ENCODE results near the gene PRIM1.
"Not testable (repeated sequence)": the region's sequence is repeated elsewhere in the genome, so short reads cannot be mapped to it uniquely, and the experiment has no call there.

PRIM1 gene

GRCh38 chr12:56760460-56760859 is 8.3 kb upstream of the PRIM1 start:
- DNase-seq (ENCODE audit: low read depth in 2 of 2) = no peak

- DNase-seq (ENCODE audit: low read depth in 2 of 2) = no peak
Measured at GRCh38 chr12:56759263-56759908, 7.3 kb upstream of the PRIM1 start.

GRCh38 chr12:56758728-56759262 is 6.7 kb upstream of the PRIM1 start:
- DNase-seq (ENCODE audit: low read depth in 2 of 2) = no peak

- not testable (repeated sequence) for DNase-seq (ENCODE audit: low read depth in 2 of 2)
Measured at GRCh38 chr12:56757971-56758370, 5.8 kb upstream of the PRIM1 start.

GRCh38 chr12:56753566-56753965 is 1.4 kb upstream of the PRIM1 start:
- no peak for DNase-seq (ENCODE audit: low read depth in 2 of 2)

- DNase-seq (ENCODE audit: low read depth in 2 of 2) = not testable (repeated sequence)
Measured at GRCh38 chr12:56750596-56750995, 1.5 kb downstream of the PRIM1 start.

- no peak for DNase-seq (ENCODE audit: low read depth in 2 of 2)
Measured at GRCh38 chr12:56749853-56750252, 2.3 kb downstream of the PRIM1 start.

GRCh38 chr12:56749359-56749758 is 2.8 kb downstream of the PRIM1 start:
- no peak for DNase-seq (ENCODE audit: low read depth in 2 of 2)

- no peak for DNase-seq (ENCODE audit: low read depth in 2 of 2)
Measured at GRCh38 chr12:56728139-56728861, 23.8 kb downstream of the PRIM1 start.

GRCh38 chr12:56726196-56726675 is 25.9 kb downstream of the PRIM1 start:
- DNase-seq (ENCODE audit: low read depth in 2 of 2) = not testable (repeated sequence)

GRCh38 chr12:56725723-56726102 is 26.4 kb downstream of the PRIM1 start:
- DNase-seq (ENCODE audit: low read depth in 2 of 2) = no peak

GRCh38 chr12:56724972-56725722 is 27.0 kb downstream of the PRIM1 start, which contains the start of gene NACA:
Gene NACA, minus strand, starts transcription at chr12:56725299. Its CDS starts 778 bp downstream, at chr12:56724521.
- DNase-seq (ENCODE audit: low read depth in 2 of 2) = peak; percentile 94

GRCh38 chr12:56724701-56724971 is 27.5 kb downstream of the PRIM1 start:
- no peak for DNase-seq (ENCODE audit: low read depth in 2 of 2)

GRCh38 chr12:56723889-56724700 is 28.0 kb downstream of the PRIM1 start:
- no peak for DNase-seq (ENCODE audit: low read depth in 2 of 2)

GRCh38 chr12:56723352-56723751 is 28.8 kb downstream of the PRIM1 start:
- no peak for DNase-seq (ENCODE audit: low read depth in 2 of 2)

- no peak for DNase-seq (ENCODE audit: low read depth in 2 of 2)
Measured at GRCh38 chr12:56722832-56723231, 29.3 kb downstream of the PRIM1 start.

GRCh38 chr12:56721721-56722120 is 30.4 kb downstream of the PRIM1 start:
- DNase-seq (ENCODE audit: low read depth in 2 of 2) = no peak

- DNase-seq (ENCODE audit: low read depth in 2 of 2) = no peak
Measured at GRCh38 chr12:56721216-56721615, 30.9 kb downstream of the PRIM1 start.

- DNase-seq (ENCODE audit: low read depth in 2 of 2) = no peak
Measured at GRCh38 chr12:56720731-56721151, 31.4 kb downstream of the PRIM1 start.

- no peak for DNase-seq (ENCODE audit: low read depth in 2 of 2)
Measured at GRCh38 chr12:56719056-56719455, 33.1 kb downstream of the PRIM1 start.

GRCh38 chr12:56718636-56719035 is 33.5 kb downstream of the PRIM1 start:
- no peak for DNase-seq (ENCODE audit: low read depth in 2 of 2)

- no peak for DNase-seq (ENCODE audit: low read depth in 2 of 2)
Measured at GRCh38 chr12:56718149-56718548, 34.0 kb downstream of the PRIM1 start.

Data from stimulated activated CD8-positive, alpha-beta memory T cell treated with anti-CD3 and anti-CD28 coated beads, Interleukin-7, amount 100 ng/mL, for 1 hour (primary cell).